CD4-positive, CD25-positive, alpha-beta regulatory T cell (primary cell): ENCODE results near the gene CNTD1. TPM values are rescaled to one million over a fixed set of nuclear protein-coding genes. Genes with fewer than 3 reads are reported as not detected.
A peak's percentile ranks its signal among the peaks of the same experiment; 100 is the strongest.

ENCODE experiments used
- ATAC-seq, 2 donors: fragments of 150-1000 bp; cut with Tn5 transposase; one replicate each; pipeline ENCODE4 v1.10.0; 2021; ENCODE audit warnings: low read depth in 2 of 2, moderate number of reproducible peaks in 2 of 2, moderate library complexity in 1 of 2
- DNase-seq, 3 donors: peaks; one replicate each; pipeline versions ENCODE4 v3.0.0 to v3.0.0-alpha.2; 2012 to 2022; ENCODE audit warnings: mixed read lengths in 1 of 3
- H3K27ac ChIP-seq: one replicate; pipeline ENCODE4 v1.7.0; 2013; ENCODE audit warnings: mild to moderate bottlenecking, low read length; ENCODE audit not compliant: insufficient read depth, poor library complexity, severe bottlenecking
- H3K27me3 ChIP-seq: one replicate; pipeline ENCODE4 v1.7.0; 2013; ENCODE audit warnings: low read length; ENCODE audit not compliant: control insufficient read depth, insufficient read depth
- H3K36me3 ChIP-seq: one replicate; pipeline ENCODE4 v1.7.0; 2013; ENCODE audit warnings: mild to moderate bottlenecking, low read length, moderate library complexity; ENCODE audit not compliant: control insufficient read depth, insufficient read depth
- H3K4me1 ChIP-seq: 2 replicates; pipeline ENCODE4 v1.7.0; 2013; ENCODE audit warnings: mild to moderate bottlenecking, low read length; ENCODE audit not compliant: insufficient read depth, control insufficient read depth, poor library complexity, severe bottlenecking
- H3K4me3 ChIP-seq: one replicate; pipeline ENCODE4 v1.7.0; 2013; ENCODE audit warnings: low read depth, mild to moderate bottlenecking, low read length, moderate library complexity
- H3K9me3 ChIP-seq, 2 experiments: 1 replicate in 1 of 2; 2 replicates in 1 of 2; pipeline ENCODE4 v1.7.0; 2013; ENCODE audit warnings: low read length in 2 of 2, mild to moderate bottlenecking in 1 of 2, moderate library complexity in 1 of 2; ENCODE audit not compliant: control insufficient read depth in 2 of 2
- H3K27ac Mint-ChIP-seq, 3 donors: one replicate each; pipeline ENCODE4 v1.8.0; 2020 to 2022; ENCODE audit warnings: mild to moderate bottlenecking in 3 of 3, mixed read lengths in 3 of 3, moderate library complexity in 2 of 3
- H3K27me3 Mint-ChIP-seq: one replicate; pipeline ENCODE4 v1.8.0; 2022; ENCODE audit warnings: mild to moderate bottlenecking, mixed read lengths
- H3K36me3 Mint-ChIP-seq: one replicate; pipeline ENCODE4 v1.8.0; 2020; ENCODE audit warnings: mixed read lengths
- H3K4me1 Mint-ChIP-seq, 4 donors: one replicate each; pipeline ENCODE4 v1.8.0; 2020 to 2022; ENCODE audit warnings: mixed read lengths in 4 of 4, mild to moderate bottlenecking in 1 of 4
- H3K4me3 Mint-ChIP-seq, 4 donors: one replicate each; pipeline ENCODE4 v1.8.0; 2020 to 2022; ENCODE audit warnings: mild to moderate bottlenecking in 4 of 4, mixed read lengths in 4 of 4, moderate library complexity in 3 of 4
- H3K9me3 Mint-ChIP-seq, 7 donors: one replicate each; pipeline ENCODE4 v1.8.0; 2020 to 2022; ENCODE audit warnings: mixed read lengths in 7 of 7, mild to moderate bottlenecking in 3 of 7, moderate library complexity in 2 of 7
- polyA plus RNA-seq, 4 donors: library from polyadenylated mRNA; unstranded; fragments of 300-500 nt; fragmentation: Illumina TruSeq; gene quantifications; one replicate each; pipeline ENCODE4 v1.2.3, GENCODE V29; 2021
- total RNA-seq: library from RNA; stranded (reverse); gene quantifications from one replicate; pipeline ENCODE4 v1.2.3, GENCODE V29; 2022

The CNTD1 gene
- total and polyA plus RNA-seq, 5 donors from 2014 or later, result 0.15 to 0.42 (median 0.28) TPM; not detected in 1

- peaks cover 0 to 4% (median 1%) of the 10 kb centered on the region in 7 donors for H3K9me3 Mint-ChIP-seq
- ATAC-seq (peak in 1 of 2 donors; percentile 12), DNase-seq (no peak)
- Histone ChIP-seq H3K4me1 (peaks cover 13% of the 10 kb centered on the region), H3K9me3 (no peaks in the 10 kb centered on the region), H3K27me3 (peaks cover 26% of the 10 kb centered on the region), H3K4me3 (no peak overlapping the region), H3K36me3 (peaks cover under 1% of the 10 kb centered on the region), H3K27ac (no peak overlapping the region)
- no peak overlapping the region for H3K27ac Mint-ChIP-seq
- peaks cover 0 to 31% (median 11%) of the 10 kb centered on the region in 4 donors for H3K4me1 Mint-ChIP-seq
- peaks cover 9% of the 10 kb centered on the region for H3K36me3 Mint-ChIP-seq
- H3K27me3 Mint-ChIP-seq, result peaks cover 74% of the 10 kb centered on the region
- peak overlapping the region in 3 of 4 donors; percentile 11 to 72 (median 44) for H3K4me3 Mint-ChIP-seq
Measured at GRCh38 chr17:42784811-42785592, 13.7 kb upstream of the CNTD1 start.

- ATAC-seq (no peak), DNase-seq (no peak)
- H3K9me3 Mint-ChIP-seq, result peaks cover 0 to 4% (median 1%) of the 10 kb centered on the region in 7 donors
- H3K4me1 ChIP-seq, result peaks cover 4% of the 10 kb centered on the region
- no peak overlapping the region for H3K4me3 ChIP-seq
- no peak overlapping the region for H3K27ac Mint-ChIP-seq
- no peaks in the 10 kb centered on the region for H3K9me3 ChIP-seq
- peaks cover 4% of the 10 kb centered on the region for H3K36me3 Mint-ChIP-seq
- H3K27me3 Mint-ChIP-seq, result peaks cover 62% of the 10 kb centered on the region
- no peak overlapping the region for H3K4me3 Mint-ChIP-seq
- no peak overlapping the region for H3K27ac ChIP-seq
- peaks cover 20% of the 10 kb centered on the region for H3K27me3 ChIP-seq
- H3K36me3 ChIP-seq, result no peaks in the 10 kb centered on the region
- peaks cover 0 to 25% (median 10%) of the 10 kb centered on the region in 4 donors for H3K4me1 Mint-ChIP-seq
Measured at GRCh38 chr17:42787266-42787665, 11.4 kb upstream of the CNTD1 start.

GRCh38 chr17:42791948-42792347 lies 6.7 kb upstream of the CNTD1 start:
- Histone ChIP-seq H3K27me3 (no peaks in the 10 kb centered on the region), H3K27ac (no peak overlapping the region), H3K9me3 (no peaks in the 10 kb centered on the region), H3K36me3 (no peaks in the 10 kb centered on the region), H3K4me1 (peaks cover 4% of the 10 kb centered on the region), H3K4me3 (no peak overlapping the region)
- Mint-ChIP-seq H3K36me3 (peaks cover 10% of the 10 kb centered on the region), H3K9me3 (peaks cover 0 to 1% (median 0%) of the 10 kb centered on the region in 7 donors), H3K4me3 (no peak overlapping the region), H3K27ac (no peak overlapping the region), H3K27me3 (peaks cover 18% of the 10 kb centered on the region), H3K4me1 (peaks cover 0 to 14% (median 4%) of the 10 kb centered on the region in 4 donors)
- ATAC-seq (no peak), DNase-seq (no peak)

GRCh38 chr17:42792545-42792944 lies 6.1 kb upstream of the CNTD1 start:
- Histone ChIP-seq H3K36me3 (no peaks in the 10 kb centered on the region), H3K4me1 (peaks cover 4% of the 10 kb centered on the region), H3K27me3 (no peaks in the 10 kb centered on the region), H3K27ac (no peak overlapping the region), H3K4me3 (no peak overlapping the region), H3K9me3 (no peaks in the 10 kb centered on the region)
- no peak overlapping the region for H3K27ac Mint-ChIP-seq
- peaks cover 10% of the 10 kb centered on the region for H3K36me3 Mint-ChIP-seq
- DNase-seq (no peak), ATAC-seq (no peak)
- peaks cover 0 to 20% (median 7%) of the 10 kb centered on the region in 4 donors for H3K4me1 Mint-ChIP-seq
- H3K9me3 Mint-ChIP-seq, result peaks cover 0 to 1% (median 0%) of the 10 kb centered on the region in 7 donors
- peak overlapping the region in 2 of 4 donors; percentile 39 to 56 for H3K4me3 Mint-ChIP-seq
- peaks cover 14% of the 10 kb centered on the region for H3K27me3 Mint-ChIP-seq

GRCh38 chr17:42795061-42795460 lies 3.6 kb upstream of the CNTD1 start:
- H3K27me3 Mint-ChIP-seq, result peaks cover 8% of the 10 kb centered on the region
- peaks cover 11% of the 10 kb centered on the region for H3K36me3 Mint-ChIP-seq
- no peak overlapping the region for H3K27ac ChIP-seq
- H3K36me3 ChIP-seq, result no peaks in the 10 kb centered on the region
- no peaks in the 10 kb centered on the region for H3K27me3 ChIP-seq
- peaks cover 0 to under 1% (median 0%) of the 10 kb centered on the region in 7 donors for H3K9me3 Mint-ChIP-seq
- peaks cover 0 to 35% (median 19%) of the 10 kb centered on the region in 4 donors for H3K4me1 Mint-ChIP-seq
- no peaks in the 10 kb centered on the region for H3K9me3 ChIP-seq
- H3K4me3 Mint-ChIP-seq, result peak overlapping the region in 1 of 4 donors; percentile 67
- H3K4me1 ChIP-seq, result peaks cover 12% of the 10 kb centered on the region
- H3K4me3 ChIP-seq, result no peak overlapping the region
- no peak overlapping the region for H3K27ac Mint-ChIP-seq
- ATAC-seq (no peak), DNase-seq (no peak)

GRCh38 chr17:42795465-42795864 lies 3.2 kb upstream of the CNTD1 start:
- no peaks in the 10 kb centered on the region for H3K27me3 ChIP-seq
- Mint-ChIP-seq H3K9me3 (no peaks in the 10 kb centered on the region), H3K4me1 (peaks cover 0 to 35% (median 19%) of the 10 kb centered on the region in 4 donors), H3K36me3 (peaks cover 11% of the 10 kb centered on the region), H3K27ac (no peak overlapping the region), H3K27me3 (peaks cover 11% of the 10 kb centered on the region), H3K4me3 (peak overlapping the region in 2 of 4 donors; percentile 46 to 67)
- no peaks in the 10 kb centered on the region for H3K9me3 ChIP-seq
- ATAC-seq, result no peak
- H3K36me3 ChIP-seq, result no peaks in the 10 kb centered on the region
- no peak overlapping the region for H3K4me3 ChIP-seq
- peaks cover 12% of the 10 kb centered on the region for H3K4me1 ChIP-seq
- no peak for DNase-seq
- no peak overlapping the region for H3K27ac ChIP-seq

GRCh38 chr17:42796066-42796758 lies 2.4 kb upstream of the CNTD1 start:
- Mint-ChIP-seq H3K27ac (no peak overlapping the region), H3K9me3 (no peaks in the 10 kb centered on the region), H3K36me3 (peaks cover 11% of the 10 kb centered on the region), H3K27me3 (peaks cover 11% of the 10 kb centered on the region), H3K4me3 (peak overlapping the region in 3 of 4 donors; percentile 7 to 67 (median 65)), H3K4me1 (peaks cover 0 to 35% (median 19%) of the 10 kb centered on the region in 4 donors)
- ATAC-seq, result no peak
- Histone ChIP-seq H3K9me3 (no peaks in the 10 kb centered on the region), H3K27ac (no peak overlapping the region), H3K27me3 (no peaks in the 10 kb centered on the region), H3K36me3 (no peaks in the 10 kb centered on the region), H3K4me3 (no peak overlapping the region), H3K4me1 (peaks cover 12% of the 10 kb centered on the region)
- no peak for DNase-seq
